HG03175 (cell line): ENCODE results near the gene ATXN1.

Source experiments
- ATAC-seq: cut with Tn5 transposase; IDR thresholded peaks from one replicate; pipeline ENCODE4 v1.9.1; 2021; ENCODE audit warnings: mild to moderate bottlenecking, moderate library complexity; ENCODE audit not compliant: unreplicated experiment

ATXN1 gene

GRCh38 chr6:16762550-16763477 is 1.6 kb upstream of the ATXN1 start:
- ATAC-seq: peak; percentile 38

GRCh38 chr6:16762268-16762549 is 949 bp upstream of the ATXN1 start:
- peak; percentile 8 for ATAC-seq

- ATAC-seq: peak; percentile 55
Measured at GRCh38 chr6:16761471-16762267, 409 bp upstream of the ATXN1 start.

- peak; percentile 36 for ATAC-seq
Measured at GRCh38 chr6:16759646-16760515, 1.4 kb downstream of the ATXN1 start.

GRCh38 chr6:16759181-16759645 is 2.0 kb downstream of the ATXN1 start:
- ATAC-seq: no peak

GRCh38 chr6:16758163-16758975 is 2.9 kb downstream of the ATXN1 start:
- no peak for ATAC-seq

- no peak for ATAC-seq
Measured at GRCh38 chr6:16757332-16757731, 3.9 kb downstream of the ATXN1 start.

GRCh38 chr6:16756660-16757255 is 4.5 kb downstream of the ATXN1 start:
- no peak for ATAC-seq

- ATAC-seq: no peak
Measured at GRCh38 chr6:16755544-16755943, 5.7 kb downstream of the ATXN1 start.

- no peak for ATAC-seq
Measured at GRCh38 chr6:16754876-16755275, 6.4 kb downstream of the ATXN1 start.

GRCh38 chr6:16754274-16754673 is 7.0 kb downstream of the ATXN1 start:
- no peak for ATAC-seq

GRCh38 chr6:16753341-16753740 is 7.9 kb downstream of the ATXN1 start:
- ATAC-seq: no peak

- no peak for ATAC-seq
Measured at GRCh38 chr6:16752206-16752866, 8.9 kb downstream of the ATXN1 start.

- no peak for ATAC-seq
Measured at GRCh38 chr6:16751251-16751946, 9.9 kb downstream of the ATXN1 start.

- ATAC-seq: no peak
Measured at GRCh38 chr6:16750566-16750965, 10.7 kb downstream of the ATXN1 start.

GRCh38 chr6:16749516-16750485 is 11.5 kb downstream of the ATXN1 start:
- ATAC-seq: no peak

- ATAC-seq: no peak
Measured at GRCh38 chr6:16748025-16748319, 13.3 kb downstream of the ATXN1 start.
